B cell (primary cell): Measurements from ENCODE around the gene CAPN15. TPM values are rescaled to one million over a fixed set of nuclear protein-coding genes. Genes with fewer than 3 reads are reported as not detected.

Source experiments
- ATAC-seq: fragments of 200-7000 bp; cut with Tn5 transposase; one replicate; pipeline ENCODE4 v1.10.0; 2021; ENCODE audit warnings: low read depth, mild to moderate bottlenecking, moderate number of reproducible peaks, moderate library complexity
- CTCF ChIA-PET: fragments of 350-600 bp; sonication (Branson Sonifier 250); formaldehyde crosslinking; loops from one replicate; lab custom pipeline; 2021; ENCODE audit warnings: antibody characterized with exemption, inconsistent platforms; lab: Charles Lee
- POLR2A ChIA-PET: fragments of 350-600 bp; sonication (Branson Sonifier 250); formaldehyde crosslinking; loops from one replicate; lab custom pipeline; 2021; ENCODE audit warnings: antibody characterized with exemption; lab: Charles Lee
- DNase-seq: peaks from one replicate; pipeline ENCODE4 v3.0.0; 2013
- H2AFZ ChIP-seq: 2 replicates; pipeline ENCODE4 v1.6.1; 2012; ENCODE audit warnings: mild to moderate bottlenecking, low read depth, low read length; ENCODE audit not compliant: insufficient read depth, poor library complexity, severe bottlenecking
- H3K27ac ChIP-seq, 2 donors: 1 replicate in 1 of 2; 2 replicates in 1 of 2; pipeline ENCODE4 v1.5.1; 2012 to 2013; ENCODE audit warnings: low read length in 2 of 2, mild to moderate bottlenecking in 2 of 2, moderate library complexity in 1 of 2
- H3K27me3 ChIP-seq, 4 experiments: fragments of 200-600 bp in 1 of 4; sonication (generic) in 1 of 4; replicated peaks in 1 of 4; 1 replicate in 2 of 4; 2 replicates in 2 of 4; pipeline versions ENCODE4 v1.6.1 to v1.7.0; 2013 to 2016; ENCODE audit warnings: low read length in 3 of 4, mild to moderate bottlenecking in 2 of 4, mixed read lengths in 1 of 4, moderate library complexity in 1 of 4; ENCODE audit not compliant: insufficient read depth in 4 of 4, control insufficient read depth in 3 of 4; ENCODE audit errors: control extremely low read depth in 1 of 4
- H3K36me3 ChIP-seq, 2 experiments: replicated peaks in 1 of 2; 1 replicate in 1 of 2; 2 replicates in 1 of 2; pipeline versions ENCODE4 v1.6.1 to v1.7.1; 2013; ENCODE audit warnings: low read length in 1 of 2; ENCODE audit not compliant: insufficient read depth in 2 of 2, control insufficient read depth in 1 of 2; ENCODE audit errors: control extremely low read depth in 1 of 2, extremely low read depth in 1 of 2
- H3K4me1 ChIP-seq, 2 donors: fragments of 200-600 bp in 1 of 2; sonication (generic) in 1 of 2; 1 replicate in 1 of 2; 2 replicates in 1 of 2; pipeline versions ENCODE4 v1.5.1 to v1.6.1; 2013 to 2017; ENCODE audit warnings: low read length in 2 of 2; ENCODE audit not compliant: control insufficient read depth in 2 of 2, insufficient read depth in 2 of 2
- H3K4me2 ChIP-seq: replicated peaks from 2 replicates; pipeline ENCODE3; 2012; ENCODE audit warnings: mild to moderate bottlenecking, low read depth, low read length; ENCODE audit not compliant: poor library complexity, severe bottlenecking
- H3K4me3 ChIP-seq, 5 experiments: fragments of 200-600 bp in 1 of 5; sonication (generic) in 1 of 5; 1 replicate in 3 of 5; 2 replicates in 2 of 5; pipeline versions ENCODE4 v1.5.1 to v1.7.0; 2011 to 2016; ENCODE audit warnings: low read length in 4 of 5, mild to moderate bottlenecking in 4 of 5, low read depth in 2 of 5, control low read depth in 1 of 5, moderate library complexity in 1 of 5; ENCODE audit not compliant: insufficient read depth in 1 of 5; ENCODE audit errors: control extremely low read depth in 1 of 5, extremely low read depth in 1 of 5
- H3K79me2 ChIP-seq: fragments of 200-600 bp; sonication (generic); one replicate; pipeline ENCODE4 v1.6.0; 2016; ENCODE audit warnings: low read length; ENCODE audit not compliant: control insufficient read depth, insufficient read depth
- H3K9ac ChIP-seq: fragments of 200-600 bp; sonication (generic); 2 replicates; pipeline ENCODE4 v1.6.1; 2017; ENCODE audit warnings: mild to moderate bottlenecking, low read length, moderate library complexity
- H3K9me3 ChIP-seq, 3 donors: one replicate each; pipeline versions ENCODE4 v1.6.1 to v1.7.1; 2013; ENCODE audit warnings: low read length in 2 of 3; ENCODE audit not compliant: control insufficient read depth in 2 of 3, insufficient read depth in 1 of 3; ENCODE audit errors: control extremely low read depth in 1 of 3
- H4K20me1 ChIP-seq: 2 replicates; pipeline ENCODE4 v1.6.0; 2012; ENCODE audit warnings: mild to moderate bottlenecking, low read length; ENCODE audit not compliant: insufficient read depth, control insufficient read depth, poor library complexity, severe bottlenecking
- H3K27ac Mint-ChIP-seq: one replicate; pipeline ENCODE4 v1.8.0; 2021; ENCODE audit warnings: mixed read lengths
- H3K27me3 Mint-ChIP-seq: one replicate; pipeline ENCODE4 v1.8.0; 2021; ENCODE audit warnings: mixed read lengths
- H3K4me1 Mint-ChIP-seq: one replicate; pipeline ENCODE4 v1.8.0; 2021; ENCODE audit warnings: mixed read lengths
- H3K4me3 Mint-ChIP-seq: one replicate; pipeline ENCODE4 v1.8.0; 2021; ENCODE audit warnings: mixed read lengths
- H3K9me3 Mint-ChIP-seq: one replicate; pipeline ENCODE4 v1.8.0; 2022; ENCODE audit warnings: mixed read lengths; ENCODE audit not compliant: insufficient read depth
- EZH2 ChIP-seq: IDR thresholded peaks from 2 replicates; pipeline ENCODE4 v1.6.1; 2012; ENCODE audit warnings: borderline replicate concordance, low read depth, mild to moderate bottlenecking, moderate library complexity, low read length; ENCODE audit not compliant: insufficient read depth, poor library complexity, severe bottlenecking
- WGBS: methylation state at CpG from one replicate; pipeline ENCODE4 v1.1.5; 2013; ENCODE audit warnings: missing lambda C conversion rate; ENCODE audit not compliant: insufficient coverage; 5-methylcytosine and 5-hydroxymethylcytosine counted together
- intact Hi-C: fragments of 100-400 bp; cut with micrococcal nuclease; formaldehyde crosslinking; loops from one replicate; pipeline ENCODE4 v1.10.0; 2022
- polyA plus RNA-seq: library from polyadenylated mRNA; depleted of rRNA; stranded (reverse); fragments of >200 nt; gene quantifications from 2 replicates; pipeline ENCODE4 v1.2.3, GENCODE V29; 2012
- total RNA-seq, 2 donors: library from RNA; stranded (reverse); fragments of 120-200 nt in 1 of 2; gene quantifications; 1 replicate in 1 of 2; 2 replicates in 1 of 2; pipeline versions ENCODE4 v1.2.3 to v1.2.4, GENCODE V29; 2013 to 2022
- TF ChIP-seq, protein P1 (sequence below): fragments of 200-600 bp; IDR thresholded peaks from one replicate; pipeline ENCODE4 v1.8.0; 2022; ENCODE audit warnings: antibody characterized with exemption, mild to moderate bottlenecking

CAPN15 gene
- total and polyA plus RNA-seq, 2 donors (not counting 1 experiment from before 2014, with no cell fraction given): 67.2 to 77.2 TPM

DNA sequence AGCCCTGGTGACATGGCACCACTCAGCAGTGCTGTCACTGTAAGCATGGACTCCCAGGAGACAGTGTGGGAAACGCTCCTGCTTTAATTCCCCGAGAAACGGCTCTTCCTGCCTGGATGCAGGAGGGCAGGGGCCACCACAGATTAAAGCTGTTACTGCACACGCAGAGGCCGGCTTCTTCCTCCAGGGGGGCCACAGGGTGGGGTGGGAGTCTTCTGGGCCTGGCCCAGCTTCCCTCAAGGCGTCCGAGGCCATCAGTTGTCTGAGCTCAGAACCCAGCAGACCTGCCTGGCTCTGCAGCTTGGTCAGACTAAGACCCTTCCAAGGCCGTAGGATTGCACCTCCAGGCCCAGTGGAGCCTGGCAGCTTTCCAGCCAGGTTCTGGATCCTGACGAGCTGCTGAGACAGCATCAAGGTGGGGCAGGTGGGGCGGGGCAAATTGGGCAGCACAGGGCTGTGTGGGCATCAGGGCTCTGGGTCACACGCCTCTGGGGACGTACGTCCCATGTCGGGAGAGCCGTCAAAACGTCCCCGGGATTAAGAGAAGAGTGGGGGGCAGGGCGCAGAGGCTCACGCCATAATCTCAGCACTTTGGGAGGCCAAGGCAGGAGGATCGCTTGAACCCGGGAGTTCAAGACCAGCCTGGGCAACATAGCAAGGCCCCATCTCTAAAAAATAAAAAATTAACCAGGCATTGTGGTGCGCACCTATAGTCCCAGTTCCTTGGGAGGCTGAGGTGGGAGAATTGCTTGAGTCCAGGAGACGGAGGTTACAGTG is 5.0 kb upstream of the CAPN15 start:
- H3K4me1 ChIP-seq: peaks cover 13 to 26% of the 10 kb centered on the region in 2 donors
- H3K9ac ChIP-seq: no peak overlapping the region
- 95% methylated on average over 21 of the region's 23 CpGs for WGBS
- DNase-seq (no peak), ATAC-seq (no peak)
- no peaks in the 10 kb centered on the region for H3K27me3 Mint-ChIP-seq
- POLR2A ChIA-PET: no interaction called here
- no peak overlapping the region for H3K4me3 ChIP-seq
- no peak overlapping the region for H3K4me3 Mint-ChIP-seq
- peaks cover 11% of the 10 kb centered on the region for H3K79me2 ChIP-seq
- CTCF ChIA-PET: no interaction called here
- H3K36me3 ChIP-seq: no peaks in the 10 kb centered on the region
- no peaks in the 10 kb centered on the region for H3K9me3 Mint-ChIP-seq
- no peaks in the 10 kb centered on the region for H3K27me3 ChIP-seq
- no peak overlapping the region for H2AFZ ChIP-seq
- no peak overlapping the region for H3K27ac Mint-ChIP-seq
- no peak overlapping the region for H3K4me2 ChIP-seq
- H3K27ac ChIP-seq: no peak overlapping the region
- peaks cover 19% of the 10 kb centered on the region for H3K4me1 Mint-ChIP-seq
- TF ChIP-seq, protein P1, sequence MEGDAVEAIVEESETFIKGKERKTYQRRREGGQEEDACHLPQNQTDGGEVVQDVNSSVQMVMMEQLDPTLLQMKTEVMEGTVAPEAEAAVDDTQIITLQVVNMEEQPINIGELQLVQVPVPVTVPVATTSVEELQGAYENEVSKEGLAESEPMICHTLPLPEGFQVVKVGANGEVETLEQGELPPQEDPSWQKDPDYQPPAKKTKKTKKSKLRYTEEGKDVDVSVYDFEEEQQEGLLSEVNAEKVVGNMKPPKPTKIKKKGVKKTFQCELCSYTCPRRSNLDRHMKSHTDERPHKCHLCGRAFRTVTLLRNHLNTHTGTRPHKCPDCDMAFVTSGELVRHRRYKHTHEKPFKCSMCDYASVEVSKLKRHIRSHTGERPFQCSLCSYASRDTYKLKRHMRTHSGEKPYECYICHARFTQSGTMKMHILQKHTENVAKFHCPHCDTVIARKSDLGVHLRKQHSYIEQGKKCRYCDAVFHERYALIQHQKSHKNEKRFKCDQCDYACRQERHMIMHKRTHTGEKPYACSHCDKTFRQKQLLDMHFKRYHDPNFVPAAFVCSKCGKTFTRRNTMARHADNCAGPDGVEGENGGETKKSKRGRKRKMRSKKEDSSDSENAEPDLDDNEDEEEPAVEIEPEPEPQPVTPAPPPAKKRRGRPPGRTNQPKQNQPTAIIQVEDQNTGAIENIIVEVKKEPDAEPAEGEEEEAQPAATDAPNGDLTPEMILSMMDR: no peak
- no peak for TF ChIP-seq EZH2
- H3K9me3 ChIP-seq: peaks cover 0 to 2% (median 0%) of the 10 kb centered on the region in 3 donors
- intact Hi-C loops: no loop called here
- peaks cover 18% of the 10 kb centered on the region for H4K20me1 ChIP-seq

GRCh38 chr16:523097-523741 is 4.3 kb upstream of the CAPN15 start:
- WGBS: 98% methylated on average over 22 of the region's 22 CpGs
- CTCF ChIA-PET: no interaction called here
- Mint-ChIP-seq H3K4me1 (peaks cover 19% of the 10 kb centered on the region), H3K27me3 (no peaks in the 10 kb centered on the region), H3K27ac (no peak overlapping the region), H3K4me3 (no peak overlapping the region), H3K9me3 (no peaks in the 10 kb centered on the region)
- H3K4me3 ChIP-seq: no peak overlapping the region
- no peak overlapping the region for H3K27ac ChIP-seq
- H4K20me1 ChIP-seq: peaks cover 20% of the 10 kb centered on the region
- no peak for DNase-seq
- POLR2A ChIA-PET: no interaction called here
- no peak for ATAC-seq
- no peaks in the 10 kb centered on the region for H3K27me3 ChIP-seq
- TF ChIP-seq, protein P1: no peak
- TF ChIP-seq EZH2: no peak
- no peak overlapping the region for H3K4me2 ChIP-seq
- H2AFZ ChIP-seq: no peak overlapping the region
- H3K36me3 ChIP-seq: no peaks in the 10 kb centered on the region
- H3K4me1 ChIP-seq: peaks cover 13 to 26% of the 10 kb centered on the region in 2 donors
- peaks cover 13% of the 10 kb centered on the region for H3K79me2 ChIP-seq
- H3K9ac ChIP-seq: no peak overlapping the region
- peaks cover 0 to 2% (median 0%) of the 10 kb centered on the region in 3 donors for H3K9me3 ChIP-seq
- intact Hi-C loops: no loop called here
